ENCODE measurements around the gene GCFC2.

GCFC2 gene

GRCh38 chr2:75637568-75637967 is 73.1 kb downstream of the GCFC2 start:
- no peak for DNase-seq (ENCODE audit: extremely low read depth, low read depth)
- no peak overlapping the region for H3K4me3 ChIP-seq (replicated peaks; ENCODE audit: low read depth, low read length)
- no peak for TF ChIP-seq CTCF (IDR thresholded peaks at IDR 0.05; ENCODE audit: low read depth, low read length, missing control alignments)

- no peak overlapping the region for H3K4me3 ChIP-seq (replicated peaks; ENCODE audit: low read depth, low read length)
- DNase-seq (ENCODE audit: extremely low read depth, low read depth) = no peak
These were observed 75.8 kb downstream of the GCFC2 start for GRCh38 chr2:75634945-75635344.

GRCh38 chr2:75633620-75634019 is 77.1 kb downstream of the GCFC2 start:
- no peak overlapping the region for H3K4me3 ChIP-seq (replicated peaks; ENCODE audit: low read depth, low read length)
- no peak for DNase-seq (ENCODE audit: extremely low read depth, low read depth)
- no peak for TF ChIP-seq CTCF (IDR thresholded peaks at IDR 0.05; ENCODE audit: low read depth, low read length, missing control alignments)

More at GRCh38 chr2:75634945-75635344, 75.8 kb downstream of the GCFC2 start:
- no peak for TF ChIP-seq CTCF (IDR thresholded peaks at IDR 0.05; ENCODE audit: low read depth, low read length, missing control alignments)

GRCh38 chr2:75632813-75633212 is 77.9 kb downstream of the GCFC2 start:
- no peak for TF ChIP-seq CTCF (IDR thresholded peaks at IDR 0.05; ENCODE audit: low read depth, low read length, missing control alignments)

GRCh38 chr2:75632091-75632701 is 78.5 kb downstream of the GCFC2 start:
- no peak overlapping the region for H3K4me3 ChIP-seq (replicated peaks; ENCODE audit: low read depth, low read length)
- no peak for DNase-seq (ENCODE audit: extremely low read depth, low read depth)
- no peak for TF ChIP-seq CTCF (IDR thresholded peaks at IDR 0.05; ENCODE audit: low read depth, low read length, missing control alignments)

More at GRCh38 chr2:75632813-75633212, 77.9 kb downstream of the GCFC2 start:
- no peak for DNase-seq (ENCODE audit: extremely low read depth, low read depth)
- no peak overlapping the region for H3K4me3 ChIP-seq (replicated peaks; ENCODE audit: low read depth, low read length)

GRCh38 chr2:75627902-75628504 is 82.7 kb downstream of the GCFC2 start:
- peak; percentile 57 for DNase-seq (ENCODE audit: extremely low read depth, low read depth)
- TF ChIP-seq CTCF (IDR thresholded peaks at IDR 0.05; ENCODE audit: low read depth, low read length, missing control alignments) = peak; percentile 98

More at GRCh38 chr2:75627902-75628504, 82.7 kb downstream of the GCFC2 start:
- no peak overlapping the region for H3K4me3 ChIP-seq (replicated peaks; ENCODE audit: low read depth, low read length)
